SK-N-SH (cell line): ENCODE measurements around the gene CCL21. TPM values are rescaled to one million over a fixed set of nuclear protein-coding genes. Genes with fewer than 3 reads are reported as not detected.

Source experiments
- CTCF ChIA-PET: fragments of 300-600, 350-600 bp; formaldehyde crosslinking; extraction: SDS; loops from one replicate; lab custom pipeline; 2021; lab: Yijun Ruan, JAX
- POLR2A ChIA-PET: fragments of 350-600 bp; sonication (Branson Sonifier 250); formaldehyde crosslinking; extraction: SDS; loops from one replicate; lab custom pipeline; 2020; ENCODE audit warnings: antibody characterized with exemption, inconsistent platforms; lab: Yijun Ruan, JAX
- DNase-seq: peaks from one replicate; pipeline ENCODE4 v3.0.0; 2012
- H2AFZ ChIP-seq: fragments of 200-600 bp; sonication (generic); 2 replicates; pipeline ENCODE4 v1.8.1; 2016; ENCODE audit warnings: antibody characterized with exemption, mild to moderate bottlenecking, low read depth
- H3F3A ChIP-seq: fragments of 200-600 bp; sonication (generic); replicated peaks from 2 replicates; pipeline ENCODE3; 2016; ENCODE audit warnings: antibody characterized with exemption, mild to moderate bottlenecking; ENCODE audit not compliant: insufficient read depth
- H3K27ac ChIP-seq, 2 experiments: fragments of 200-500 bp in 1 of 2; fragments of 200-600 bp in 1 of 2; sonication (Bioruptor generic) in 1 of 2; sonication (generic), shearing (Covaris generic) in 1 of 2; 2 replicates each; pipeline versions ENCODE4 v1.5.1 to v1.6.1; 2014 to 2016; ENCODE audit warnings: low read depth in 2 of 2, inconsistent platforms in 1 of 2, low read length in 1 of 2, mild to moderate bottlenecking in 1 of 2, mixed read lengths in 1 of 2
- H3K27me3 ChIP-seq: fragments of 200-600 bp; sonication (generic), shearing (Covaris generic); 2 replicates; pipeline ENCODE4 v1.6.1; 2016; ENCODE audit warnings: mixed run types; ENCODE audit not compliant: insufficient read depth
- H3K36me3 ChIP-seq, 2 experiments: fragments of 200-500 bp in 1 of 2; fragments of 200-600 bp in 1 of 2; sonication (Bioruptor generic) in 1 of 2; sonication (generic) in 1 of 2; replicated peaks in 1 of 2; 2 replicates each; pipeline versions ENCODE3 to v1.5.1; 2014 to 2016; ENCODE audit warnings: low read length in 1 of 2, mild to moderate bottlenecking in 1 of 2; ENCODE audit not compliant: insufficient read depth in 2 of 2, control insufficient read depth in 1 of 2
- H3K4me1 ChIP-seq, 2 experiments: fragments of 200-500 bp in 1 of 2; fragments of 200-600 bp in 1 of 2; sonication (Bioruptor generic) in 1 of 2; sonication (generic), shearing (Covaris generic) in 1 of 2; 2 replicates each; pipeline versions ENCODE4 v1.5.1 to v1.6.1; 2014 to 2016; ENCODE audit warnings: low read depth in 1 of 2, low read length in 1 of 2, mixed run types in 1 of 2; ENCODE audit not compliant: insufficient read depth in 2 of 2, control insufficient read depth in 1 of 2
- H3K4me2 ChIP-seq: fragments of 200-600 bp; sonication (generic), shearing (Covaris generic); 2 replicates; pipeline ENCODE4 v1.6.1; 2017; ENCODE audit warnings: mixed run types
- H3K4me3 ChIP-seq, 2 experiments: fragments of 200-500 bp in 1 of 2; fragments of 200-600 bp in 1 of 2; sonication (Bioruptor generic) in 1 of 2; sonication (generic), shearing (Covaris generic) in 1 of 2; 2 replicates each; pipeline versions ENCODE4 v1.5.1 to v1.8.1; 2014 to 2016; ENCODE audit warnings: low read depth in 2 of 2, inconsistent platforms in 1 of 2, low read length in 1 of 2, mild to moderate bottlenecking in 1 of 2, mixed read lengths in 1 of 2, moderate library complexity in 1 of 2
- H3K79me2 ChIP-seq: fragments of 200-600 bp; sonication (generic); 2 replicates; pipeline ENCODE4 v1.8.1; 2017; ENCODE audit warnings: mild to moderate bottlenecking; ENCODE audit not compliant: insufficient read depth
- H3K9ac ChIP-seq: fragments of 200-600 bp; sonication (generic); 2 replicates; pipeline ENCODE4 v1.6.1; 2017; ENCODE audit warnings: mixed run types
- H3K9me2 ChIP-seq: fragments of 200-600 bp; sonication (generic); 2 replicates; pipeline ENCODE4 v1.6.1; 2017; ENCODE audit warnings: mixed run types
- H3K9me3 ChIP-seq: fragments of 200-600 bp; sonication (generic); 2 replicates; pipeline ENCODE4 v1.6.1; 2017; ENCODE audit warnings: mixed run types, mild to moderate bottlenecking, moderate library complexity
- H4K20me1 ChIP-seq: fragments of 200-600 bp; sonication (generic); 2 replicates; pipeline ENCODE4 v1.6.1; 2017; ENCODE audit warnings: mild to moderate bottlenecking, mixed run types; ENCODE audit not compliant: insufficient read depth
- CHD2 ChIP-seq: fragments of 150-350 bp; IDR thresholded peaks from 2 replicates; pipeline ENCODE4 v1.6.1; 2018; ENCODE audit warnings: low read length; ENCODE audit not compliant: partially characterized antibody
- ELF1 ChIP-seq: IDR thresholded peaks from 2 replicates; pipeline ENCODE4 v1.4.0; 2012
- EZH2phosphoT487 ChIP-seq: fragments of 200-600 bp; sonication (generic); IDR thresholded peaks from 2 replicates; pipeline ENCODE4 v1.6.1; 2017; ENCODE audit warnings: low read depth, mixed run types, mild to moderate bottlenecking, antibody characterized with exemption, moderate library complexity, borderline replicate concordance
- FOSL2 ChIP-seq: IDR thresholded peaks from 2 replicates; pipeline ENCODE4 v1.4.0; 2012; ENCODE audit warnings: low read depth, mild to moderate bottlenecking, moderate library complexity, borderline replicate concordance
- FOXJ3 ChIP-seq: sonication (generic); formaldehyde crosslinking; IDR thresholded peaks from 2 replicates; pipeline ENCODE4 v1.5.1; 2020; ENCODE audit warnings: mild to moderate bottlenecking, missing genetic modification reagents
- FOXM1 ChIP-seq: IDR thresholded peaks from 2 replicates; pipeline ENCODE4 v1.4.0; 2012; ENCODE audit warnings: low read depth, mild to moderate bottlenecking
- GABPA ChIP-seq: IDR thresholded peaks from 2 replicates; pipeline ENCODE4 v1.4.0; 2012; ENCODE audit warnings: low read depth, mild to moderate bottlenecking
- MEF2A ChIP-seq: IDR thresholded peaks from 2 replicates; pipeline ENCODE4 v1.4.0; 2012; ENCODE audit warnings: low read depth, borderline replicate concordance
- MXI1 ChIP-seq: IDR thresholded peaks from 2 replicates; pipeline ENCODE4 v1.6.1; 2012; ENCODE audit warnings: mild to moderate bottlenecking, low read depth, low read length, improper control_type of control experiment
- NRF1 ChIP-seq: IDR thresholded peaks from 2 replicates; pipeline ENCODE4 v1.6.1; 2012; ENCODE audit warnings: low read depth, mild to moderate bottlenecking, low read length
- PBX3 ChIP-seq: IDR thresholded peaks from 2 replicates; pipeline ENCODE4; 2012
- POLR2AphosphoS5 ChIP-seq: IDR thresholded peaks from 2 replicates; pipeline ENCODE4 v1.6.1; 2012; ENCODE audit warnings: low read depth, low read length
- RXRA ChIP-seq: IDR thresholded peaks from 2 replicates; pipeline ENCODE4 v1.4.0; 2012; ENCODE audit warnings: low read depth, mild to moderate bottlenecking, borderline replicate concordance
- SMC3 ChIP-seq: IDR thresholded peaks from 2 replicates; pipeline ENCODE4 v1.6.1; 2012; ENCODE audit warnings: low read depth, low read length, improper control_type of control experiment
- TAF1 ChIP-seq: IDR thresholded peaks from 2 replicates; pipeline ENCODE4 v1.6.1; 2012; ENCODE audit warnings: low read depth, mild to moderate bottlenecking, low read length, moderate library complexity, borderline replicate concordance
- TEAD4 ChIP-seq: IDR thresholded peaks from 2 replicates; pipeline ENCODE4 v1.4.0; 2012; ENCODE audit warnings: mild to moderate bottlenecking, borderline replicate concordance; ENCODE audit not compliant: insufficient read depth
- USF1 ChIP-seq: IDR thresholded peaks from 2 replicates; pipeline ENCODE4 v1.4.0; 2012; ENCODE audit warnings: low read depth, borderline replicate concordance
- USF2 ChIP-seq: fragments of 150-350 bp; IDR thresholded peaks from 2 replicates; pipeline ENCODE4 v1.6.1; 2017; ENCODE audit warnings: antibody characterized with exemption, low read length, low read depth, borderline replicate concordance
- YY1 ChIP-seq: IDR thresholded peaks from 2 replicates; pipeline ENCODE4 v1.4.0; 2012; ENCODE audit warnings: low read depth, mild to moderate bottlenecking
- ZBTB33 ChIP-seq: IDR thresholded peaks from 2 replicates; pipeline ENCODE4 v1.4.0; 2012; ENCODE audit warnings: low read depth, borderline replicate concordance
- whole genome bisulfite sequencing: methylation state at CpG from one replicate; pipeline ENCODE4 v1.1.6; 2017; ENCODE audit warnings: low lambda C conversion rate; 5-methylcytosine and 5-hydroxymethylcytosine counted together
- polyA plus RNA-seq, 3 experiments: library from polyadenylated mRNA; depleted of rRNA; stranded (reverse); fragments of >200 nt; gene quantifications; 2 replicates each; pipeline ENCODE4 v1.2.3, GENCODE V29; 2012

CCL21 gene
- polyA plus RNA-seq, 1 of the 3 experiments (the other 2 are of a cell fraction): not detected

GRCh38 chr9:34707130-34707529, 2.8 kb downstream of the CCL21 start:
- Histone ChIP-seq H3K27me3 (no peaks in the 10 kb centered on the region), H3K27ac (no peak overlapping the region), H3K9ac (no peak overlapping the region), H3K36me3 (no peaks in the 10 kb centered on the region), H3F3A (no peaks in the 10 kb centered on the region), H3K9me2 (no peaks in the 10 kb centered on the region), H3K4me1 (peaks cover 0 to 4% of the 10 kb centered on the region in 2 experiments; a peak in 1 of 4 replicates), H2AFZ (no peak overlapping the region), H4K20me1 (no peaks in the 10 kb centered on the region), H3K79me2 (no peaks in the 10 kb centered on the region), H3K9me3 (no peaks in the 10 kb centered on the region), H3K4me2 (no peak overlapping the region), H3K4me3 (no peak overlapping the region)
- 42% methylated on average over 2 of the region's 2 CpGs for WGBS
- POLR2A ChIA-PET: no interaction called here
- CTCF ChIA-PET: no interaction called here
- DNase-seq: no peak
- TF ChIP-seq GABPA: no peak
- TF ChIP-seq ELF1: no peak
- no peak for TF ChIP-seq CHD2
- TF ChIP-seq USF2: no peak
- no peak for TF ChIP-seq FOXM1
- TF ChIP-seq SMC3: no peak
- TF ChIP-seq NRF1: no peak
- no peak for TF ChIP-seq POLR2AphosphoS5
- no peak for TF ChIP-seq RXRA
- TF ChIP-seq MEF2A: no peak
- no peak for TF ChIP-seq TEAD4
- no peak for TF ChIP-seq TAF1
- no peak for TF ChIP-seq ZBTB33
- no peak for TF ChIP-seq YY1
- TF ChIP-seq EZH2phosphoT487: no peak
- no peak for TF ChIP-seq FOXJ3 (CRISPR knock-in tag)
- TF ChIP-seq USF1: no peak
- TF ChIP-seq MXI1: no peak
- no peak for TF ChIP-seq FOSL2
- TF ChIP-seq PBX3: no peak
